ENCODE measurements around the gene LDAH.
"Not testable (repeated sequence)": the region's sequence is repeated elsewhere in the genome, so short reads cannot be mapped to it uniquely, and the experiment has no call there.

DNA sequence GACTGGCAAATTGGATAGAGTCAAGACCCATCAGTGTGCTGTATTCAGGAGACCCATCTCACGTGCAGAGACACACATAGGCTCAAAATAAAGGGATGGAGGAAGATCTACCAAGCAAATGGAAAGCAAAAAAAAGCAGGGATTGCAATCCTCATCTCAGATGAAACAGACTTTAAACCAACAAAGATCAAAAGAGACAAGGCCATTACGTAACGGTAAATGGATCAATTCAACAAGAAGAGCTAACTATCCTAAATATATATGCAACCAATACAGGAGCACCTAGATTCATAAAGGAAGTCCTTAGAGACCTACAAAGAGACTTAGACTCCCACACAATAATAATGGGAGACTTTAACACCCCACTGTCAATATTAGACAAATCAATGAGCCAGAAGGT is 109.3 kb downstream of the LDAH start:
- not testable (repeated sequence) for TF ChIP-seq CTCF (IDR thresholded peaks at IDR 0.05); RAD21 (conservative IDR thresholded peaks at IDR 0.05 in 1 of 2, IDR thresholded peaks at IDR 0.05 in 1 of 2); POLR2AphosphoS2 (conservative IDR thresholded peaks at IDR 0.05; ENCODE audit: low read length); NFE2L2 (conservative IDR thresholded peaks at IDR 0.05; ENCODE audit: low read length); POLR2A (IDR thresholded peaks at IDR 0.05; ENCODE audit: low read length)
- TF ChIP-seq, protein P1, sequence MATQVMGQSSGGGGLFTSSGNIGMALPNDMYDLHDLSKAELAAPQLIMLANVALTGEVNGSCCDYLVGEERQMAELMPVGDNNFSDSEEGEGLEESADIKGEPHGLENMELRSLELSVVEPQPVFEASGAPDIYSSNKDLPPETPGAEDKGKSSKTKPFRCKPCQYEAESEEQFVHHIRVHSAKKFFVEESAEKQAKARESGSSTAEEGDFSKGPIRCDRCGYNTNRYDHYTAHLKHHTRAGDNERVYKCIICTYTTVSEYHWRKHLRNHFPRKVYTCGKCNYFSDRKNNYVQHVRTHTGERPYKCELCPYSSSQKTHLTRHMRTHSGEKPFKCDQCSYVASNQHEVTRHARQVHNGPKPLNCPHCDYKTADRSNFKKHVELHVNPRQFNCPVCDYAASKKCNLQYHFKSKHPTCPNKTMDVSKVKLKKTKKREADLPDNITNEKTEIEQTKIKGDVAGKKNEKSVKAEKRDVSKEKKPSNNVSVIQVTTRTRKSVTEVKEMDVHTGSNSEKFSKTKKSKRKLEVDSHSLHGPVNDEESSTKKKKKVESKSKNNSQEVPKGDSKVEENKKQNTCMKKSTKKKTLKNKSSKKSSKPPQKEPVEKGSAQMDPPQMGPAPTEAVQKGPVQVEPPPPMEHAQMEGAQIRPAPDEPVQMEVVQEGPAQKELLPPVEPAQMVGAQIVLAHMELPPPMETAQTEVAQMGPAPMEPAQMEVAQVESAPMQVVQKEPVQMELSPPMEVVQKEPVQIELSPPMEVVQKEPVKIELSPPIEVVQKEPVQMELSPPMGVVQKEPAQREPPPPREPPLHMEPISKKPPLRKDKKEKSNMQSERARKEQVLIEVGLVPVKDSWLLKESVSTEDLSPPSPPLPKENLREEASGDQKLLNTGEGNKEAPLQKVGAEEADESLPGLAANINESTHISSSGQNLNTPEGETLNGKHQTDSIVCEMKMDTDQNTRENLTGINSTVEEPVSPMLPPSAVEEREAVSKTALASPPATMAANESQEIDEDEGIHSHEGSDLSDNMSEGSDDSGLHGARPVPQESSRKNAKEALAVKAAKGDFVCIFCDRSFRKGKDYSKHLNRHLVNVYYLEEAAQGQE (IDR thresholded peaks at IDR 0.05) = not testable (repeated sequence)

Data from A549 (cell line).